ENCODE data around the gene LNX1. TPM values are rescaled to one million over a fixed set of nuclear protein-coding genes. Genes with fewer than 3 reads are reported as not detected.

LNX1 gene
- polyA plus RNA-seq, 1 donor (not counting 4 experiments of a cell fraction or from before 2014, with no cell fraction given) = 0.22 TPM

GRCh38 chr4:53595834-53596233, 4.5 kb upstream of the LNX1 start:
- Histone ChIP-seq H3K9me1 (ENCODE audit: control insufficient read depth, extremely low read depth, insufficient read depth, low read length) (no peaks in the 10 kb centered on the region), H3K9me3 (ENCODE audit: control insufficient read depth, low read depth, low read length) (no peaks in the 10 kb centered on the region), H3K4me3 (ENCODE audit: control insufficient read depth in 2 of 3, extremely low read depth in 1 of 3, insufficient read depth in 2 of 3, low read depth in 1 of 3, low read length in 3 of 3) (no peak overlapping the region), H3K9ac (ENCODE audit: control insufficient read depth, extremely low read depth, insufficient read depth, low read length) (no peak overlapping the region), H2AFZ (ENCODE audit: control insufficient read depth, low read length) (peak overlapping the region; percentile 50), H3K79me2 (ENCODE audit: control insufficient read depth, insufficient read depth, low read length) (no peaks in the 10 kb centered on the region), H3K4me1 (ENCODE audit: control insufficient read depth, extremely low read depth, insufficient read depth, low read length) (peaks cover 38% of the 10 kb centered on the region), H3K36me3 (ENCODE audit: control insufficient read depth in 2 of 2, extremely low read depth in 1 of 2, insufficient read depth in 2 of 2, low read length in 2 of 2) (no peaks in the 10 kb centered on the region), H3K27ac (ENCODE audit: control insufficient read depth, insufficient read depth, low read length) (peak overlapping the region; percentile 57), H3K4me2 (ENCODE audit: control insufficient read depth, extremely low read depth, insufficient read depth, low read depth, low read length) (peak overlapping the region; percentile 58), H3K27me3 (ENCODE audit: control insufficient read depth, extremely low read depth, insufficient read depth, low read length) (no peaks in the 10 kb centered on the region), H4K20me1 (ENCODE audit: control insufficient read depth, extremely low read depth, insufficient read depth, low read length) (no peaks in the 10 kb centered on the region)
- FAIRE-seq (no peak), DNase-seq (ENCODE audit: low read depth, low spot score) (no peak)
- TF ChIP-seq EZH2 (IDR thresholded peaks at IDR 0.05; ENCODE audit: low read length) (no peak), CTCF (optimal IDR thresholded peaks at IDR 0.05 in 1 of 3, IDR thresholded peaks at IDR 0.05 in 1 of 3, conservative IDR thresholded peaks at IDR 0.05 in 1 of 3; ENCODE audit: extremely low read depth in 1 of 3, insufficient read depth in 2 of 3, low read length in 3 of 3) (no peak)
- dilution Hi-C loops (cut with MboI; ENCODE audit: extremely low pct_ligation_motif_present, low sequenced_read_pairs) = no loop called here

GRCh38 chr4:53595204-53595603, 3.9 kb upstream of the LNX1 start:
- no peaks in the 10 kb centered on the region for H3K9me3 ChIP-seq (ENCODE audit: control insufficient read depth, low read depth, low read length)
- H3K4me2 ChIP-seq (ENCODE audit: control insufficient read depth, extremely low read depth, insufficient read depth, low read depth, low read length) = peak overlapping the region; percentile 58
- no peaks in the 10 kb centered on the region for H3K27me3 ChIP-seq (ENCODE audit: control insufficient read depth, extremely low read depth, insufficient read depth, low read length)
- no peaks in the 10 kb centered on the region for H3K79me2 ChIP-seq (ENCODE audit: control insufficient read depth, insufficient read depth, low read length)
- peaks cover 38% of the 10 kb centered on the region for H3K4me1 ChIP-seq (ENCODE audit: control insufficient read depth, extremely low read depth, insufficient read depth, low read length)
- peak overlapping the region; percentile 62 for H3K27ac ChIP-seq (ENCODE audit: control insufficient read depth, insufficient read depth, low read length)
- no peaks in the 10 kb centered on the region for H3K9me1 ChIP-seq (ENCODE audit: control insufficient read depth, extremely low read depth, insufficient read depth, low read length)
- DNase-seq (ENCODE audit: low read depth, low spot score) = no peak
- no peak overlapping the region for H3K4me3 ChIP-seq (ENCODE audit: control insufficient read depth in 2 of 3, extremely low read depth in 1 of 3, insufficient read depth in 2 of 3, low read depth in 1 of 3, low read length in 3 of 3)
- TF ChIP-seq CTCF (optimal IDR thresholded peaks at IDR 0.05 in 1 of 3, IDR thresholded peaks at IDR 0.05 in 1 of 3, conservative IDR thresholded peaks at IDR 0.05 in 1 of 3; ENCODE audit: extremely low read depth in 1 of 3, insufficient read depth in 2 of 3, low read length in 3 of 3) = no peak
- TF ChIP-seq EZH2 (IDR thresholded peaks at IDR 0.05; ENCODE audit: low read length) = no peak
- no peak overlapping the region for H3K9ac ChIP-seq (ENCODE audit: control insufficient read depth, extremely low read depth, insufficient read depth, low read length)
- H2AFZ ChIP-seq (ENCODE audit: control insufficient read depth, low read length) = peak overlapping the region; percentile 82
- peak; percentile 91 for FAIRE-seq
- dilution Hi-C loops (cut with MboI; ENCODE audit: extremely low pct_ligation_motif_present, low sequenced_read_pairs) = no loop called here
- H4K20me1 ChIP-seq (ENCODE audit: control insufficient read depth, extremely low read depth, insufficient read depth, low read length) = no peaks in the 10 kb centered on the region
- H3K36me3 ChIP-seq (ENCODE audit: control insufficient read depth in 2 of 2, extremely low read depth in 1 of 2, insufficient read depth in 2 of 2, low read length in 2 of 2) = no peaks in the 10 kb centered on the region
